K562 (cell line): ENCODE results near the gene NFE2. TPM values are rescaled to one million over a fixed set of nuclear protein-coding genes. Genes with fewer than 3 reads are reported as not detected.

Source experiments
- ATAC-seq: fragments of 200-7000 bp; cut with Tn5 transposase; 3 replicates; pipeline ENCODE4 v1.9.1; 2020; ENCODE audit warnings: moderate library complexity
- BruUV-seq: library from RNA; stranded (reverse); fragments of 400-500 nt; replicated peaks from 2 replicates; lab custom pipeline; 2021; lab: Mats Ljungman, UMichigan
- CTCF ChIA-PET: fragments of 300-600 bp; formaldehyde crosslinking; extraction: SDS; loops from one replicate; lab custom pipeline; 2021; ENCODE audit warnings: low intra/inter-chr PET ratio; lab: Yijun Ruan, JAX
- POLR2A ChIA-PET: fragments of 300-600, 350-650 bp; sonication (Branson Sonifier 250); formaldehyde crosslinking; extraction: SDS; loops from one replicate; lab custom pipeline; 2021; ENCODE audit warnings: antibody characterized with exemption, inconsistent platforms; lab: Yijun Ruan, JAX
- DNase-seq, 4 experiments: peaks; one replicate each; pipeline versions ENCODE4 v3.0.0 to v3.0.0-alpha.2; 2011 to 2018; ENCODE audit warnings: low spot score in 3 of 4, mixed read lengths in 3 of 4; ENCODE audit errors: extremely low read depth in 1 of 4
- FAIRE-seq: peaks from 2 replicates; lab custom pipeline; 2011; peaks lifted over from hg19 to GRCh38; lab: Jason Lieb, UNC
- H2AFZ ChIP-seq: 2 replicates; pipeline ENCODE4 v1.6.0; 2011; ENCODE audit warnings: low read depth, low read length, control low read depth, inconsistent platforms
- H3K27ac ChIP-seq: fragments of 200-600 bp; 3 replicates; pipeline ENCODE4 v1.8.0; 2011; ENCODE audit warnings: low read depth, mild to moderate bottlenecking, control low read depth, inconsistent platforms, low read length, moderate library complexity, mixed read lengths; ENCODE audit errors: extremely low read depth
- H3K27me3 ChIP-seq, 2 experiments: fragments of 300-600 bp in 1 of 2; 2 replicates in 1 of 2; 3 replicates in 1 of 2; pipeline versions ENCODE4 v1.6.0 to v1.8.0; 2011; ENCODE audit warnings: inconsistent platforms in 2 of 2, low read length in 2 of 2, mild to moderate bottlenecking in 1 of 2, mixed read lengths in 1 of 2, moderate library complexity in 1 of 2; ENCODE audit not compliant: control insufficient read depth in 2 of 2, insufficient read depth in 2 of 2
- H3K36me3 ChIP-seq: fragments of 300-600 bp; 3 replicates; pipeline ENCODE4 v1.8.0; 2011; ENCODE audit warnings: mild to moderate bottlenecking, low read length, inconsistent platforms; ENCODE audit not compliant: control insufficient read depth, insufficient read depth
- H3K4me1 ChIP-seq, 2 experiments: fragments of 200-600 bp in 1 of 2; replicated peaks in 1 of 2; 2 replicates in 1 of 2; 3 replicates in 1 of 2; pipeline versions ENCODE4 v1.5.1 to v1.8.0; 2011; ENCODE audit warnings: inconsistent platforms in 2 of 2, low read length in 2 of 2, mild to moderate bottlenecking in 1 of 2, mixed read lengths in 1 of 2, moderate library complexity in 1 of 2; ENCODE audit not compliant: control insufficient read depth in 2 of 2, insufficient read depth in 2 of 2
- H3K4me2 ChIP-seq: 2 replicates; pipeline ENCODE4 v1.6.1; 2011; ENCODE audit warnings: low read length, control low read depth, inconsistent platforms, mixed read lengths; ENCODE audit not compliant: insufficient read depth
- H3K4me3 ChIP-seq: fragments of 200-600 bp; sonication (generic), shearing (Covaris generic); 2 replicates; pipeline ENCODE4 v1.5.1; 2016; ENCODE audit warnings: control low read depth, inconsistent platforms
- H3K79me2 ChIP-seq: fragments of 200-600 bp; 3 replicates; pipeline ENCODE4 v1.8.0; 2011; ENCODE audit warnings: low read length, inconsistent platforms; ENCODE audit not compliant: control insufficient read depth, insufficient read depth
- H3K9ac ChIP-seq, 2 experiments: 2 replicates each; pipeline versions ENCODE4 v1.6.0 to v1.6.1; 2011; ENCODE audit warnings: low read depth in 2 of 2, low read length in 2 of 2, control low read depth in 1 of 2, inconsistent platforms in 1 of 2, mild to moderate bottlenecking in 1 of 2, mixed read lengths in 1 of 2; ENCODE audit not compliant: insufficient read depth in 1 of 2
- H3K9me1 ChIP-seq: one replicate; pipeline ENCODE4 v1.6.0; 2011; ENCODE audit warnings: inconsistent platforms, mild to moderate bottlenecking, low read length, moderate library complexity; ENCODE audit not compliant: control insufficient read depth, insufficient read depth
- H3K9me3 ChIP-seq: replicated peaks from 2 replicates; pipeline ENCODE4 v1.5.1; 2011; ENCODE audit warnings: low read depth, low read length, inconsistent platforms; ENCODE audit not compliant: control insufficient read depth, insufficient read depth
- H4K20me1 ChIP-seq: replicated peaks from 2 replicates; pipeline ENCODE4 v1.6.1; 2011; ENCODE audit warnings: low read length, inconsistent platforms, mixed read lengths; ENCODE audit not compliant: control insufficient read depth, insufficient read depth
- ARID1B ChIP-seq: fragments of 450-650 bp; IDR thresholded peaks from 2 replicates; pipeline ENCODE4 v1.6.1; 2016; ENCODE audit warnings: antibody characterized with exemption, mild to moderate bottlenecking, inconsistent platforms
- CHCHD3 ChIP-seq: fragments of 250-450 bp; sonication (Bioruptor Pico); IDR thresholded peaks from 2 replicates; pipeline ENCODE4 v2.1.2; 2022; ENCODE audit warnings: mild to moderate bottlenecking
- EGR1 ChIP-seq: fragments of 450-650 bp; conservative IDR thresholded peaks from 2 replicates; pipeline ENCODE4 v1.6.1; 2017; ENCODE audit warnings: mild to moderate bottlenecking
- EP400 ChIP-seq: fragments of 450-650 bp; IDR thresholded peaks from 2 replicates; pipeline ENCODE4 v1.6.1; 2017; ENCODE audit warnings: antibody characterized with exemption, mild to moderate bottlenecking, moderate library complexity
- FUS ChIP-seq: fragments of 200-400 bp; formaldehyde crosslinking; optimal IDR thresholded peaks from 2 replicates; pipeline ENCODE3; 2017; ENCODE audit warnings: low read depth, low read length
- HIVEP1 ChIP-seq: fragments of 250-450 bp; sonication (Bioruptor Pico); IDR thresholded peaks from 2 replicates; pipeline ENCODE4 v1.4.0; 2020; ENCODE audit warnings: mild to moderate bottlenecking
- HMGN3 ChIP-seq: IDR thresholded peaks from 2 replicates; pipeline ENCODE4 v1.6.1; 2011; ENCODE audit warnings: borderline replicate concordance, low read depth, mild to moderate bottlenecking, mixed read lengths, low read length; ENCODE audit not compliant: insufficient read length; ENCODE audit errors: extremely low read depth
- KDM1A ChIP-seq, 2 experiments: fragments of 450-650 bp; IDR thresholded peaks; 2 replicates each; pipeline ENCODE4 v1.6.1; 2016; ENCODE audit warnings: mild to moderate bottlenecking in 2 of 2
- NCOA4 ChIP-seq: fragments of 450-650 bp; IDR thresholded peaks from 2 replicates; pipeline ENCODE4 v1.6.1; 2018; ENCODE audit warnings: mild to moderate bottlenecking; ENCODE audit not compliant: partially characterized antibody
- NONO ChIP-seq, 2 experiments: fragments of 200-400 bp in 1 of 2; fragments of 450-650 bp in 1 of 2; formaldehyde crosslinking in 1 of 2; IDR thresholded peaks; 2 replicates each; pipeline ENCODE4 v1.6.1; 2017; ENCODE audit warnings: low read depth in 2 of 2, mild to moderate bottlenecking in 2 of 2, moderate library complexity in 2 of 2, low read length in 1 of 2
- SNRNP70 ChIP-seq: fragments of 200-400 bp; formaldehyde crosslinking; optimal IDR thresholded peaks from 2 replicates; pipeline ENCODE3; 2017; ENCODE audit warnings: low read depth, low read length
- WGBS: fragments of 100-300 bp; shearing (Covaris generic); methylation state at CpG from one replicate; pipeline ENCODE4 v1.1.6; 2016; ENCODE audit warnings: low coverage, mixed read lengths; ENCODE audit not compliant: insufficient coverage; ENCODE audit errors: missing lambda C conversion rate; 5-methylcytosine and 5-hydroxymethylcytosine counted together
- in situ Hi-C: fragments of 300-500 bp; cut with MboI; formaldehyde crosslinking; loops from 4 replicates; pipeline ENCODE4 v1.15.0; 2018; ENCODE audit warnings: inconsistent platforms, mixed read lengths
- intact Hi-C: fragments of 100-400 bp; cut with micrococcal nuclease; formaldehyde crosslinking; loops from 2 replicates; pipeline ENCODE4 v1.14.2; 2022
- polyA plus RNA-seq, 8 experiments: library from polyadenylated mRNA; depleted of rRNA in 4 of 8; stranded (reverse) in 5 of 8; unstranded in 3 of 8; fragments of >200 nt; fragmentation: Nextera tagmentation in 2 of 8; fragmentation: Illumina TruSeq in 1 of 8; extraction: Ambion mirVana in 2 of 8; extraction: Trizol in 1 of 8; gene quantifications; 2 replicates each; pipeline versions ENCODE4 v1.2.1 to v1.2.3, GENCODE V29; 2011 to 2014; ENCODE audit warnings: inconsistent platforms in 1 of 8, missing spikeins in 1 of 8
- total RNA-seq, 7 experiments: library from RNA; depleted of rRNA in 6 of 7; stranded (reverse); fragments of >200 nt in 6 of 7; fragmentation: Illumina TruSeq in 2 of 7; extraction: Trizol in 2 of 7; gene quantifications; 2 replicates each; pipeline versions ENCODE4 v1.2.1 to v1.2.3, GENCODE V29; 2011 to 2021; ENCODE audit warnings: low replicate concordance in 1 of 7
- TF ChIP-seq, protein P1 (sequence below): sonication (generic); IDR thresholded peaks from 2 replicates; pipeline ENCODE4 v1.6.1; 2016
- TF ChIP-seq, protein P2 (sequence below), 2 experiments: fragments of 450-650 bp in 1 of 2; sonication (generic) in 1 of 2; formaldehyde crosslinking in 1 of 2; IDR thresholded peaks; 2 replicates each; pipeline versions ENCODE4 v1.7.1 to v1.9.0; 2016 to 2022; ENCODE audit warnings: inconsistent platforms in 1 of 2, mild to moderate bottlenecking in 1 of 2, missing genetic modification reagents in 1 of 2

NFE2 gene
- total and polyA plus RNA-seq, 9 of the 15 experiments (the other 6 are each of a cell fraction or from before 2014, with no cell fraction given): 12.3 to 282 (median 208) TPM

DNA sequence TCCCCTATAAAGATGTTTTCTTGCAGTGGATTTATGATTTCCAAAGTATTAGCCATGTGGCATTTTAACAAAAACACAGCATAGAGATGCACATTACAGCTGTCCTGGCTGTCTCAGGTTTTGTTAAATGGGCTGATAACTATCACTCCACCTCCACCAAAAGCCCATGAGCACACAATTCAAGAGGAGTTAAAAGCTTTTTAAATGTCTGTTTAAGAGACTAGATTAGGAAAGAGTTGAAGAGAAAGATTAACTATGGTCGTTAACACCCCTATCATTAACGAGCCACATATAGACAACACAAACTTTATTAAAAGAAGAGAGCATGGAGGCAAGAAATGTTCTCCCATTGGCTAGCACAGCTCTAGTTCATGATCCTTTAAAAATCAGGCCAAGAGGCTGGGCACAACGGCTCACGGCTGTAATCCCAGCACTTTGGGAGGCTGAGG, 35.4 kb downstream of the NFE2 start:
- intact Hi-C loops: no loop called here
- H3K79me2 ChIP-seq: peaks cover 29% of the 10 kb centered on the region
- TF ChIP-seq NONO (IDR thresholded peaks at IDR 0.05; ENCODE audit: low read depth in 2 of 2, low read length in 1 of 2) (no peak), HIVEP1 (CRISPR knock-in tag) (no peak), FUS (no peak), SNRNP70 (no peak), EGR1 (no peak), NCOA4 (no peak), KDM1A (IDR thresholded peaks at IDR 0.05) (no peak), CHCHD3 (CRISPR knock-in tag) (no peak), HMGN3 (no peak), EP400 (no peak), ARID1B (0 out of 2 replicates have a peak, but pooled peaks have one; percentile 5)
- TF ChIP-seq, protein P1, sequence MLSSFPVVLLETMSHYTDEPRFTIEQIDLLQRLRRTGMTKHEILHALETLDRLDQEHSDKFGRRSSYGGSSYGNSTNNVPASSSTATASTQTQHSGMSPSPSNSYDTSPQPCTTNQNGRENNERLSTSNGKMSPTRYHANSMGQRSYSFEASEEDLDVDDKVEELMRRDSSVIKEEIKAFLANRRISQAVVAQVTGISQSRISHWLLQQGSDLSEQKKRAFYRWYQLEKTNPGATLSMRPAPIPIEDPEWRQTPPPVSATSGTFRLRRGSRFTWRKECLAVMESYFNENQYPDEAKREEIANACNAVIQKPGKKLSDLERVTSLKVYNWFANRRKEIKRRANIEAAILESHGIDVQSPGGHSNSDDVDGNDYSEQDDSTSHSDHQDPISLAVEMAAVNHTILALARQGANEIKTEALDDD: peak; percentile 95
- TF ChIP-seq, protein P2, sequence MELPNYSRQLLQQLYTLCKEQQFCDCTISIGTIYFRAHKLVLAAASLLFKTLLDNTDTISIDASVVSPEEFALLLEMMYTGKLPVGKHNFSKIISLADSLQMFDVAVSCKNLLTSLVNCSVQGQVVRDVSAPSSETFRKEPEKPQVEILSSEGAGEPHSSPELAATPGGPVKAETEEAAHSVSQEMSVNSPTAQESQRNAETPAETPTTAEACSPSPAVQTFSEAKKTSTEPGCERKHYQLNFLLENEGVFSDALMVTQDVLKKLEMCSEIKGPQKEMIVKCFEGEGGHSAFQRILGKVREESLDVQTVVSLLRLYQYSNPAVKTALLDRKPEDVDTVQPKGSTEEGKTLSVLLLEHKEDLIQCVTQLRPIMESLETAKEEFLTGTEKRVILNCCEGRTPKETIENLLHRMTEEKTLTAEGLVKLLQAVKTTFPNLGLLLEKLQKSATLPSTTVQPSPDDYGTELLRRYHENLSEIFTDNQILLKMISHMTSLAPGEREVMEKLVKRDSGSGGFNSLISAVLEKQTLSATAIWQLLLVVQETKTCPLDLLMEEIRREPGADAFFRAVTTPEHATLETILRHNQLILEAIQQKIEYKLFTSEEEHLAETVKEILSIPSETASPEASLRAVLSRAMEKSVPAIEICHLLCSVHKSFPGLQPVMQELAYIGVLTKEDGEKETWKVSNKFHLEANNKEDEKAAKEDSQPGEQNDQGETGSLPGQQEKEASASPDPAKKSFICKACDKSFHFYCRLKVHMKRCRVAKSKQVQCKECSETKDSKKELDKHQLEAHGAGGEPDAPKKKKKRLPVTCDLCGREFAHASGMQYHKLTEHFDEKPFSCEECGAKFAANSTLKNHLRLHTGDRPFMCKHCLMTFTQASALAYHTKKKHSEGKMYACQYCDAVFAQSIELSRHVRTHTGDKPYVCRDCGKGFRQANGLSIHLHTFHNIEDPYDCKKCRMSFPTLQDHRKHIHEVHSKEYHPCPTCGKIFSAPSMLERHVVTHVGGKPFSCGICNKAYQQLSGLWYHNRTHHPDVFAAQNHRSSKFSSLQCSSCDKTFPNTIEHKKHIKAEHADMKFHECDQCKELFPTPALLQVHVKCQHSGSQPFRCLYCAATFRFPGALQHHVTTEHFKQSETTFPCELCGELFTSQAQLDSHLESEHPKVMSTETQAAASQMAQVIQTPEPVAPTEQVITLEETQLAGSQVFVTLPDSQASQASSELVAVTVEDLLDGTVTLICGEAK (IDR thresholded peaks at IDR 0.05): peak; percentile 87
- TF ChIP-seq, protein P2 (CRISPR knock-in tag; IDR thresholded peaks at IDR 0.05): no peak

More for the DNA sequence above, 35.4 kb downstream of the NFE2 start:
- FAIRE-seq (no peak), ATAC-seq (peak; percentile 17), DNase-seq (no peak)
- H4K20me1 ChIP-seq: no peaks in the 10 kb centered on the region
- H2AFZ ChIP-seq: peak overlapping the region; percentile 20; the same call in 1 of the 2 replicates
- no TSS peak for BruUV-seq
- peaks cover 25 to 26% of the 10 kb centered on the region in 2 experiments; a peak in 4 of 5 replicates for H3K4me1 ChIP-seq
- H3K27ac ChIP-seq: peak overlapping the region; percentile 16; the same call in 1 of the 3 replicates
- no peaks in the 10 kb centered on the region for H3K9me1 ChIP-seq
- CTCF ChIA-PET: no interaction called here
- whole genome bisulfite sequencing: 7% methylated on average over 4 of the region's 4 CpGs
- H3K9ac ChIP-seq: peak overlapping the region in 1 of 2 experiments; percentile 77; a peak in 1 of 4 replicates
- H3K9me3 ChIP-seq: no peaks in the 10 kb centered on the region
- POLR2A ChIA-PET: interaction anchor here (0.6 to 6.5 kb wide), 9 partner anchors 8 to 40 kb away, joined by 3 to 58 read pairs (median 4); partner anchors contain the start of genes CBX5 and HNRNPA1
- H3K4me3 ChIP-seq: no peak overlapping the region
- peak overlapping the region; percentile 14; the same call in 1 of the 2 replicates for H3K4me2 ChIP-seq
- no peaks in the 10 kb centered on the region for H3K27me3 ChIP-seq
- in situ Hi-C loops: no loop called here
- H3K36me3 ChIP-seq: no peaks in the 10 kb centered on the region
